HL-60 (cell line): Measurements from ENCODE around the gene RNF144A.
A peak's percentile ranks its signal among the peaks of the same experiment; 100 is the strongest.

ENCODE experiments used
- DNase-seq, 2 experiments: peaks; one replicate each; pipeline ENCODE4 v3.0.0-alpha.2; 2010 to 2020; ENCODE audit warnings: low read depth in 1 of 2, low spot score in 1 of 2
- H3K27ac ChIP-seq: fragments of 250-450 bp; sonication (Bioruptor Pico); replicated peaks from 2 replicates; pipeline ENCODE4 v1.5.1; 2020; ENCODE audit warnings: mild to moderate bottlenecking, moderate library complexity
- H3K27me3 ChIP-seq: fragments of 250-450 bp; sonication (Bioruptor Pico); 2 replicates; pipeline ENCODE4 v1.5.1; 2021; ENCODE audit warnings: mild to moderate bottlenecking, moderate library complexity; ENCODE audit not compliant: insufficient read depth, poor library complexity, severe bottlenecking
- H3K4me3 ChIP-seq: replicated peaks from 2 replicates; pipeline ENCODE4 v1.5.1; 2011; ENCODE audit warnings: mild to moderate bottlenecking, control low read depth, low read length; ENCODE audit not compliant: insufficient read depth
- GABPA ChIP-seq: IDR thresholded peaks from 2 replicates; pipeline ENCODE4 v1.6.1; 2012; ENCODE audit warnings: low read depth
- POLR2AphosphoS5 ChIP-seq: IDR thresholded peaks from 2 replicates; pipeline ENCODE4 v1.6.1; 2012; ENCODE audit warnings: low read depth
- SPI1 ChIP-seq: IDR thresholded peaks from 2 replicates; pipeline ENCODE4 v1.6.1; 2012; ENCODE audit warnings: low read depth, mild to moderate bottlenecking, borderline replicate concordance
- TF ChIP-seq, protein P1 (sequence below): IDR thresholded peaks from one replicate; pipeline ENCODE4 v1.5.1; 2011; ENCODE audit warnings: low read length, control low read depth, inconsistent platforms; ENCODE audit not compliant: insufficient read depth
- TF ChIP-seq, protein P2 (sequence below): IDR thresholded peaks from 2 replicates; pipeline ENCODE4 v1.6.1; 2012; ENCODE audit warnings: low read depth; ENCODE audit not compliant: insufficient replicate concordance

The RNF144A gene

DNA sequence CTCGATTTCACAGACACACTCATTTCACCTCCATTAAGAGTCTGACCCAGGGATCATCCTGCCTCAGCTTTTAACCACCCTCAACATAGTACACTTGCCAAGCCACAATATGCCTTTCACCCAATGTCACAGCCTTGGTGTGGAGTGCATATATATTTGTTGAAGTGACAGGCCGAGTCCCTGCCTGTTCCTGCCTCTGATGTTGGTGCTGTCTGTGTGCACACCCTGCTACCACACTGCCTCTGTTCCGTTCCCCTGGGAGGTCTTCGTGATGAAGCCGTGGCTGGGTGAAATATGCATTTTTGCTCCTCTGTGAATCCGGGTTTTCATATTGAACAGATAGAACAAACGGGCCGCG is 90.3 kb downstream of the RNF144A start:
- peak overlapping the region; percentile 73 for H3K27ac ChIP-seq
- H3K4me3 ChIP-seq = no peak overlapping the region
- DNase-seq = no peak
- H3K27me3 ChIP-seq = no peaks in the 10 kb centered on the region
- TF ChIP-seq, protein P1, sequence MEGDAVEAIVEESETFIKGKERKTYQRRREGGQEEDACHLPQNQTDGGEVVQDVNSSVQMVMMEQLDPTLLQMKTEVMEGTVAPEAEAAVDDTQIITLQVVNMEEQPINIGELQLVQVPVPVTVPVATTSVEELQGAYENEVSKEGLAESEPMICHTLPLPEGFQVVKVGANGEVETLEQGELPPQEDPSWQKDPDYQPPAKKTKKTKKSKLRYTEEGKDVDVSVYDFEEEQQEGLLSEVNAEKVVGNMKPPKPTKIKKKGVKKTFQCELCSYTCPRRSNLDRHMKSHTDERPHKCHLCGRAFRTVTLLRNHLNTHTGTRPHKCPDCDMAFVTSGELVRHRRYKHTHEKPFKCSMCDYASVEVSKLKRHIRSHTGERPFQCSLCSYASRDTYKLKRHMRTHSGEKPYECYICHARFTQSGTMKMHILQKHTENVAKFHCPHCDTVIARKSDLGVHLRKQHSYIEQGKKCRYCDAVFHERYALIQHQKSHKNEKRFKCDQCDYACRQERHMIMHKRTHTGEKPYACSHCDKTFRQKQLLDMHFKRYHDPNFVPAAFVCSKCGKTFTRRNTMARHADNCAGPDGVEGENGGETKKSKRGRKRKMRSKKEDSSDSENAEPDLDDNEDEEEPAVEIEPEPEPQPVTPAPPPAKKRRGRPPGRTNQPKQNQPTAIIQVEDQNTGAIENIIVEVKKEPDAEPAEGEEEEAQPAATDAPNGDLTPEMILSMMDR = no peak
- TF ChIP-seq POLR2AphosphoS5 (no peak), SPI1 (no peak), GABPA (no peak)
- TF ChIP-seq, protein P2, sequence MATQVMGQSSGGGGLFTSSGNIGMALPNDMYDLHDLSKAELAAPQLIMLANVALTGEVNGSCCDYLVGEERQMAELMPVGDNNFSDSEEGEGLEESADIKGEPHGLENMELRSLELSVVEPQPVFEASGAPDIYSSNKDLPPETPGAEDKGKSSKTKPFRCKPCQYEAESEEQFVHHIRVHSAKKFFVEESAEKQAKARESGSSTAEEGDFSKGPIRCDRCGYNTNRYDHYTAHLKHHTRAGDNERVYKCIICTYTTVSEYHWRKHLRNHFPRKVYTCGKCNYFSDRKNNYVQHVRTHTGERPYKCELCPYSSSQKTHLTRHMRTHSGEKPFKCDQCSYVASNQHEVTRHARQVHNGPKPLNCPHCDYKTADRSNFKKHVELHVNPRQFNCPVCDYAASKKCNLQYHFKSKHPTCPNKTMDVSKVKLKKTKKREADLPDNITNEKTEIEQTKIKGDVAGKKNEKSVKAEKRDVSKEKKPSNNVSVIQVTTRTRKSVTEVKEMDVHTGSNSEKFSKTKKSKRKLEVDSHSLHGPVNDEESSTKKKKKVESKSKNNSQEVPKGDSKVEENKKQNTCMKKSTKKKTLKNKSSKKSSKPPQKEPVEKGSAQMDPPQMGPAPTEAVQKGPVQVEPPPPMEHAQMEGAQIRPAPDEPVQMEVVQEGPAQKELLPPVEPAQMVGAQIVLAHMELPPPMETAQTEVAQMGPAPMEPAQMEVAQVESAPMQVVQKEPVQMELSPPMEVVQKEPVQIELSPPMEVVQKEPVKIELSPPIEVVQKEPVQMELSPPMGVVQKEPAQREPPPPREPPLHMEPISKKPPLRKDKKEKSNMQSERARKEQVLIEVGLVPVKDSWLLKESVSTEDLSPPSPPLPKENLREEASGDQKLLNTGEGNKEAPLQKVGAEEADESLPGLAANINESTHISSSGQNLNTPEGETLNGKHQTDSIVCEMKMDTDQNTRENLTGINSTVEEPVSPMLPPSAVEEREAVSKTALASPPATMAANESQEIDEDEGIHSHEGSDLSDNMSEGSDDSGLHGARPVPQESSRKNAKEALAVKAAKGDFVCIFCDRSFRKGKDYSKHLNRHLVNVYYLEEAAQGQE = no peak

DNA sequence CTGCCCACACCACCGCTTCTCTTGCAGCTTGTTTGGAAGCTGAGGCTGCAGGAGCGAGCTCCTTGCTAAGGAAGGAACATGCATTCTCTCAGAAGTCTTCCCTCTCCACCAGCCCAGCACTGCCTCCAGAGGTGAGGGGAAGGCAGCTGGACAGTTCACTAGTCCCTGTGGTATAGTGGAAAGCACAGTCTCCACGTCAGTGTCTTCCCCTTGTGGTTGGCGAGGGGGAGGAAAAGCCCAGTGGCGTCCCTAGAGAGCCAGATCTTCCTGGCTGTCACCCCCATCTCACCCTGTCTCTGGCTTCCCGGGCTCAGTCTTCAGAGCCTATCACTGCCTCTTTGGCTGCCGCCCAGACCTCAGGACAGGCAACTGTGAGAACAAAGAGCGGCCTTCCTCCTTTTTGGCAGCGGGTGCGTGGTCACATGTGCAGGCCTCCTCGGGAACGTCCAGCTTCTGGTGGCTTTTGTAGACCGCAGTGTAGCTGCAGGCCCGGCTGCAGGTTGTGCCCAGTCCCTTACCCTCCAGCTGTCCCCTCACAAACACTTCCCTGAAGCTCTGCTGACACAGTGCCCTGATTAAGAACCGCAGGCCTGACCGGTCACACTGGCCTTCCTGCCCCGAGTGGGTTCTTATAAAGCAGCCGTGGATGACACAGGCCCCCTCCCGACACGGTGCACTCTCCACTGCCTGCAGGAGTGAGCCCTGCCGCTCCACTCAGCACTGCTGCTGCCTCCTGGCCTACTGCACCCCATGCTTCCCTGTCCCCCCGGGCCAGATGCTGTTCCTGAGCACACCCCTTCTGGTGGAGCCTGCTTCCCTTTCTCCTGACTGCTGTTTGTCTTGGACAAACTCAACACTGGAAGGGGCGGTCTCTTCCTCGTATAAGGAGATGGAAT is 90.9 kb downstream of the RNF144A start:
- H3K27ac ChIP-seq = peak overlapping the region; percentile 73
- H3K27me3 ChIP-seq = no peaks in the 10 kb centered on the region
- TF ChIP-seq, protein P1 = peak; percentile 44
- peak; percentile 73; the same call in 1 of the 2 replicates for TF ChIP-seq SPI1
- no peak for TF ChIP-seq GABPA
- TF ChIP-seq, protein P2 = peak; percentile 50
- TF ChIP-seq POLR2AphosphoS5 = peak; percentile 91

DNA sequence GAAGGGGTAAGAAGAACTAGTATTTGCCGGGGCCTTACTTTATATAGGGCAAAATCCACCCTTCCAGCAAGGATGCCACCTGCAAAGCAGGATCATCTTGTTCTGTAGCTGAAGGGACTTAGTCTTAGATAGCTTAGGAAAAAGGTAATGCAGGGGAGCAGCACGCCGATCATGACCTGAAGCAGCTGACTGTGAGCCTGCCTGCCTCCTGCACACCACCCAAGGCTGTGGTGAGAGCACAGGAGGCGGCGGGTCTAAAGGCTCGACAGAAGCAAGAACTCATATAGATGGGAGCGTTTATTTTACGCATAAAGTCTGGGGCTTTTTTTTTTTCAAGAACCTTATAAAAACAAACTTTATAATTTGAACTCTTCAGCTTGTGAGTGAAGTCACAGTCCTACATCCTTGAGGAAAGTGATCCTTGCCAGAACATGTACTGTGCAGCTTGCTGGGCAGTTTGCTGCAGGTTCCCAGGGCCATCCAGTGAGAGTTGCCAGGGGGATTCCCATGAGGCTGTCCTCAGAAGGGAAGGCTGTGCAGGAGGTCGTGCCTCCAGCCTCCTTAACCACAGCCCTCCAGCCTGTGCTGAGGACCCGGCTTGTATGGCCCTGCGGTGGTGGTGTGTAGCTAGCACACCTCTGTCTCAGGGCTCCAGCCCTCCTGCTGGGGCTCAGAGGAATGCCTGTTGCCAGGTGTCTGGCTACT is 92.1 kb downstream of the RNF144A start:
- H3K27ac ChIP-seq = no peak overlapping the region
- TF ChIP-seq GABPA (no peak), POLR2AphosphoS5 (no peak), SPI1 (no peak)
- TF ChIP-seq, protein P2 = no peak
- TF ChIP-seq, protein P1 = no peak
- no peaks in the 10 kb centered on the region for H3K27me3 ChIP-seq
- DNase-seq = no peak
- H3K4me3 ChIP-seq = no peak overlapping the region

More for the DNA sequence above, 90.9 kb downstream of the RNF144A start:
- DNase-seq = peak; percentile 88 to 97
- no peak overlapping the region for H3K4me3 ChIP-seq
